Activated naive CD4-positive, alpha-beta T cell treated with anti-CD3 and anti-CD28 coated beads, Interleukin-2, amount 50 U/mL, for 72 hours (primary cell): ENCODE results near the gene CABYR. TPM values are rescaled to one million over a fixed set of nuclear protein-coding genes. Genes with fewer than 3 reads are reported as not detected.

Experiments
- ATAC-seq, 2 donors: fragments of 150-1000 bp; cut with Tn5 transposase; 2 replicates each; pipeline ENCODE4 v1.10.0; 2021; ENCODE audit warnings: mild to moderate bottlenecking in 2 of 2, moderate library complexity in 2 of 2
- DNase-seq, 2 donors: peaks; one replicate each; pipeline ENCODE4 v3.0.0; 2021 to 2022; ENCODE audit warnings: low spot score in 2 of 2
- H3K27ac Mint-ChIP-seq, 2 donors: one replicate each; pipeline ENCODE4 v1.8.0; 2022; ENCODE audit warnings: mild to moderate bottlenecking in 2 of 2, mixed read lengths in 2 of 2
- H3K36me3 Mint-ChIP-seq, 2 donors: one replicate each; pipeline ENCODE4 v1.8.0; 2022; ENCODE audit warnings: mixed read lengths in 2 of 2
- H3K9me3 Mint-ChIP-seq, 2 donors: one replicate each; pipeline ENCODE4 v1.8.0; 2022; ENCODE audit warnings: mixed read lengths in 2 of 2
- total RNA-seq, 2 donors: library from RNA; stranded (reverse); gene quantifications; one replicate each; pipeline ENCODE4 v1.2.3, GENCODE V29; 2022

The CABYR gene
- total RNA-seq: 1 to 10 TPM in 1 of 2 donors, under 1 TPM in 1; 0.84 to 2.6 TPM

- ATAC-seq (peak; percentile 92 to 98), DNase-seq (peak; percentile 75 to 81)
- Mint-ChIP-seq H3K36me3 (peaks cover 0 to 5% of the 10 kb centered on the region in 2 donors), H3K27ac (peak within 1 kb of the TSS; percentile 87 to 93), H3K9me3 (no peaks in the 10 kb centered on the region)
Observed at GRCh38 chr18:24138789-24139616, at the start of gene CABYR. TSS of gene CABYR (plus strand) at chr18:24139062. CDS start at chr18:24143115, 4,053 bp downstream.

GRCh38 chr18:24089076-24089475 is 49.8 kb upstream of the CABYR start:
- H3K9me3 Mint-ChIP-seq: peaks cover under 1 to 1% of the 10 kb centered on the region in 2 donors
- ATAC-seq (no peak), DNase-seq (no peak)
- H3K27ac Mint-ChIP-seq: peak overlapping the region; percentile 19 to 61
- peaks cover 3 to 28% of the 10 kb centered on the region in 2 donors for H3K36me3 Mint-ChIP-seq

GRCh38 chr18:24089515-24090337 is 49.1 kb upstream of the CABYR start:
- ATAC-seq: no peak
- no peak overlapping the region for H3K27ac Mint-ChIP-seq
- peaks cover 3 to 4% of the 10 kb centered on the region in 2 donors for H3K9me3 Mint-ChIP-seq
- peaks cover 9 to 32% of the 10 kb centered on the region in 2 donors for H3K36me3 Mint-ChIP-seq
- DNase-seq: no peak

GRCh38 chr18:24090876-24091275 is 48.0 kb upstream of the CABYR start:
- ATAC-seq (no peak), DNase-seq (no peak)
- H3K9me3 Mint-ChIP-seq: peaks cover 3 to 4% of the 10 kb centered on the region in 2 donors
- H3K36me3 Mint-ChIP-seq: peaks cover 9 to 31% of the 10 kb centered on the region in 2 donors
- H3K27ac Mint-ChIP-seq: no peak overlapping the region

GRCh38 chr18:24094561-24094960 is 44.3 kb upstream of the CABYR start:
- Mint-ChIP-seq H3K27ac (no peak overlapping the region), H3K9me3 (peaks cover 3 to 4% of the 10 kb centered on the region in 2 donors), H3K36me3 (peaks cover 16 to 44% of the 10 kb centered on the region in 2 donors)
- DNase-seq (no peak), ATAC-seq (no peak)

- H3K36me3 Mint-ChIP-seq: peaks cover 16 to 44% of the 10 kb centered on the region in 2 donors
Observed at GRCh38 chr18:24095976-24096375, 42.9 kb upstream of the CABYR start.

GRCh38 chr18:24103320-24104021 is 35.4 kb upstream of the CABYR start:
- ATAC-seq (no peak), DNase-seq (no peak)
- no peaks in the 10 kb centered on the region for H3K9me3 Mint-ChIP-seq
- H3K27ac Mint-ChIP-seq: peak overlapping the region in 1 of 2 donors; percentile 57
- peaks cover 0 to 8% of the 10 kb centered on the region in 2 donors for H3K36me3 Mint-ChIP-seq

More at GRCh38 chr18:24095976-24096375, 42.9 kb upstream of the CABYR start:
- no peak for DNase-seq
- no peak for ATAC-seq
- Mint-ChIP-seq H3K27ac (no peak overlapping the region), H3K9me3 (peaks cover 3 to 4% of the 10 kb centered on the region in 2 donors)

GRCh38 chr18:24104486-24104885 is 34.4 kb upstream of the CABYR start:
- DNase-seq (no peak), ATAC-seq (no peak)
- H3K36me3 Mint-ChIP-seq: peaks cover 0 to 8% of the 10 kb centered on the region in 2 donors
- H3K27ac Mint-ChIP-seq: no peak overlapping the region
- no peaks in the 10 kb centered on the region for H3K9me3 Mint-ChIP-seq

- H3K27ac Mint-ChIP-seq: no peak overlapping the region
- H3K9me3 Mint-ChIP-seq: no peaks in the 10 kb centered on the region
- ATAC-seq (no peak), DNase-seq (no peak)
- peaks cover 0 to 3% of the 10 kb centered on the region in 2 donors for H3K36me3 Mint-ChIP-seq
Observed at GRCh38 chr18:24108641-24109040, 30.2 kb upstream of the CABYR start.

- Mint-ChIP-seq H3K9me3 (no peaks in the 10 kb centered on the region), H3K27ac (peak overlapping the region in 1 of 2 donors; percentile 8), H3K36me3 (peaks cover 0 to 11% of the 10 kb centered on the region in 2 donors)
- no peak for ATAC-seq
- no peak for DNase-seq
Observed at GRCh38 chr18:24111936-24112335, 26.9 kb upstream of the CABYR start.

GRCh38 chr18:24112464-24112863 is 26.4 kb upstream of the CABYR start:
- DNase-seq (no peak), ATAC-seq (no peak)
- H3K27ac Mint-ChIP-seq: peak overlapping the region in 1 of 2 donors; percentile 8
- H3K36me3 Mint-ChIP-seq: peaks cover 0 to 11% of the 10 kb centered on the region in 2 donors
- no peaks in the 10 kb centered on the region for H3K9me3 Mint-ChIP-seq

GRCh38 chr18:24112874-24113615 is 25.8 kb upstream of the CABYR start:
- ATAC-seq (peak; percentile 40 to 61), DNase-seq (no peak)
- no peaks in the 10 kb centered on the region for H3K9me3 Mint-ChIP-seq
- peak overlapping the region; percentile 25 to 83 for H3K27ac Mint-ChIP-seq
- peaks cover 0 to 11% of the 10 kb centered on the region in 2 donors for H3K36me3 Mint-ChIP-seq

GRCh38 chr18:24114924-24115549 is 23.8 kb upstream of the CABYR start:
- ATAC-seq (peak in 1 of 2 donors; percentile 43), DNase-seq (no peak)
- Mint-ChIP-seq H3K36me3 (peaks cover 0 to 11% of the 10 kb centered on the region in 2 donors), H3K9me3 (no peaks in the 10 kb centered on the region), H3K27ac (peak overlapping the region; percentile 17 to 73)

GRCh38 chr18:24115628-24116027 is 23.2 kb upstream of the CABYR start:
- H3K36me3 Mint-ChIP-seq: peaks cover 3 to 11% of the 10 kb centered on the region in 2 donors
- DNase-seq (no peak), ATAC-seq (no peak)
- H3K27ac Mint-ChIP-seq: peak overlapping the region; percentile 17 to 73
- no peaks in the 10 kb centered on the region for H3K9me3 Mint-ChIP-seq

GRCh38 chr18:24118750-24119577 is 19.9 kb upstream of the CABYR start:
- Mint-ChIP-seq H3K27ac (peak overlapping the region in 1 of 2 donors; percentile 88), H3K9me3 (no peaks in the 10 kb centered on the region), H3K36me3 (peaks cover 6% of the 10 kb centered on the region in 2 donors)
- ATAC-seq: peak; percentile 78 to 81
- peak in 1 of 2 donors; percentile 73 for DNase-seq
